ENCODE data around the gene S100A8.
"Not testable (repeated sequence)": the region's sequence is repeated elsewhere in the genome, so short reads cannot be mapped to it uniquely, and the experiment has no call there.

S100A8 gene

DNA sequence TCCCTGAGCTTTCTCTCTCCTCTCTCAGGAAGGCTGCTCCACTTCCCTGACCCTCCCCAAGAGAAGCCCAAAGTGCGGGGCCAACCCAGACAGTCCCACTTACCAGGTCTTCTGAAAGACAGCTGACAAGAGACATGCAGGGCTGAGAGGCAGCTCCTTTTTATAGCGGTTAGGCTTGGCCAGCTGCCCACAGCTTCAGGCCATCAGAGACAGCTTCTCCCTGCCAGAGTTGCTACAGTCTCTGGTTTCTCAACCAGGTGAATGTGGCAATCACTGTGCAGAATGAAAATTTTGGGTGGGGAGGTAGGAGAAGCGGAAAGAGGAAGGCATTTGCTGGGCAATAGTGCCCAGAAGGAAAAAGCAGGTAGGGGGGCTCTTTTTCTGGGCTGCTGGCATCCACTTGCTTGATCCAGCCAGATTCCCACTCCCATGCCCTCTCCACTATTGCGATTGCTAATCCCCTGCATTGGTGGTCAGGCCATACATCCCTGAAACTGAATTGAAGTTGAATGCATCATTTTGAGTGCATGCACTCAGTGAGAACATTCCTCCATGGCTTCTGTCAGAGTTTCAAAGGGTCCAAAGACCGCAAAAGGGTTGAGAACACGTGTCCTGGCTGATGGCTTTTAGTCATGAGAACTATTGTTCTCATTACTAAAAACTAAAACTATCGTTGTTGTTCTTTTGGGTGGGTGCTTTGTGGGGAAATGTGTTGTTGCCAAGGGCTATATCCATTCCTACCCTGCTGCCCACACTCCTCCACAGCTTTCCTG lies at the start of gene S100A8:
Gene S100A8, minus strand, starts transcription at position 136 of the 773 bp plus-strand sequence. CDS start 538 bp downstream, outside the sequence.
- DNase-seq: peak in 1 of 2 donors; percentile 46

DNA sequence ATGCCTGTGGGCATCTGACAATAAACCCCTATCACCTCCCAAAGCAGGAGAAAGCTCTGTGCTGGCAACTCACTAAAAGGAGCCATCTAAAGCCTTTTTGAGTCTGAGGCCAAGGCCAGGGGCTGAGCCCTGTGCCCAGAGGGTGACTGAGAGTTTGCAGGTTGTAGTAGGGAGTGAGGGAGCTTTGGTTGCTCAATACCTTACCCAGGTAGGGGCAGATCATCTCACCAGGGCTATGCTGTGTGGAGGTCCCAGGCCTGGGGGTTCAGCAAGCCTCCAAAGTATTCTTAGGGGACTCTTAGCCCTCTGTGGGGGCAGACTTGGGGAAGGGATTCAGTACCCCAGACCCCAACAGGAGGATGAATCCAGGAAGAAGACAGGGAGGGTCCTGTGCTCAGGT lies 48.4 kb upstream of the S100A8 start:
- no peak for DNase-seq

DNA sequence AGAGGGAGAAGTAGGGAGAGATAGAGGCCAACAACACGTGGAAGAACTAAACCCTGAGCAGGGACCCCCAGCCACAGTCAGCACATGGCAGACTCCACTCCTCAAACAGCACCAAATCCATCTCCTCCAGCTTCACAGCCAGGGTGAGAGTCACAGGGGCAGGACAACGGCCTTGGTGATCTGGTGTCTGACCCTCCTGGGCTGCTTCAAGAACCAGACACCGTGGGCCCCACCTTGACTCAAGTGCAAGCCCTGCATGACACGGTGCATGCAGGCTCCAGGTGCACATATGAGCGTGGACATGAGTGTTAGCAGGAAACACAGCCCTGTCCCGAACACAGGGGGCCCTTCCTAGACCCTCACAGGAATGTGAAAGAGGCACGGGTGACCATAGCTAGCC lies 47.7 kb upstream of the S100A8 start:
- DNase-seq: no peak

DNA sequence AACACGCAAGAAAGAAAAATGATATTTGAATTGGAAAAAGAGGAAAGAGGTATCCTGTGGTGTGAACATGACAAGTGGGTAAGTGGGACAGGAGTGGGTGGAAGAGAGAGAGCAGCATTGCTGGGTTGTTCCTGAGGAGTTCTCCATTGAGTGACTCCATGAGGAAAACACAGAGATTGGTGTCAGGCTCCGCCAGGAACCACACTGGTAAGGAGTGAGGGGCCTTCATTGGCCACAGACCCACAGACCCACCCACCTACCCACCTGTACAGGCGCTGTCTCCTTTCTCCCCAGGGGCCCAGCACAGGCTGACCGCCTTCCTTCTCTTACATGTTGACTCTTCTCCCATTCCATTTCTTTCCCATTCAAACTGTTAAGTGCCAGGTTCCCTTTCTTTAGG lies 46.4 kb upstream of the S100A8 start:
- DNase-seq: no peak

DNA sequence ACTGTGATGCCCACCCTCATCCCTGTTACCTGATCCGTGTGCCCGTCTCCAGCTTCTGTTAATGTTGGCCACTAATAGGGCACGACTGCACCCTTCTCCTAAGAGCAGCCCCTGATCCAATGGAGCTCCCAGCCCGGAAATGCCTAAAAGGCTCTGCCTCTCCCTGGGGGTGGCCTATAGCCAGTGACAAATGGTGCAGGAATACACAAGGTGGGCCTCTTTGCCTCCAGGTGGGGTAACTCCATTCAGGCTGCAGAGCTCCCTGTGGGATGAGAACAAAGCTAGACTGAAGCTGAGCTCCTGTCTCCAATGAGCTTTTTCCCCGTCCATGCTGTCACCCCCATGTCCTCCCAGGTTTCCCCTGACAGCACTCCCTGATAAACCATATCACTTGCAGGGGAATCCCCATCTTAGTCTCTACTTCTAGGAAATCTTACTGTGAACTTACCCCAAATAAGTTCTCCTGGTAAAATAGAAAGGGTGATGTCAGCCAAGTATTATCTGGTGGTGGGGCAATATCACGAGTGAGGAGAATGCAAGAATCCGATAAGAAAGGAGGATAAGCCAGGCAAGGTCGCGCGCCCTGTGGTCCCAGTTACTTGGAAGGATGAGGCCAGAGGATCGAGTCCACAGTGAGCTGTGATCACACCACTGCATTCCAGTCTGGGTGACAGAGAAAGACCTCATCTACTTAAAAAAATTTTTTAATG lies 44.0 kb upstream of the S100A8 start:
- no peak for DNase-seq

DNA sequence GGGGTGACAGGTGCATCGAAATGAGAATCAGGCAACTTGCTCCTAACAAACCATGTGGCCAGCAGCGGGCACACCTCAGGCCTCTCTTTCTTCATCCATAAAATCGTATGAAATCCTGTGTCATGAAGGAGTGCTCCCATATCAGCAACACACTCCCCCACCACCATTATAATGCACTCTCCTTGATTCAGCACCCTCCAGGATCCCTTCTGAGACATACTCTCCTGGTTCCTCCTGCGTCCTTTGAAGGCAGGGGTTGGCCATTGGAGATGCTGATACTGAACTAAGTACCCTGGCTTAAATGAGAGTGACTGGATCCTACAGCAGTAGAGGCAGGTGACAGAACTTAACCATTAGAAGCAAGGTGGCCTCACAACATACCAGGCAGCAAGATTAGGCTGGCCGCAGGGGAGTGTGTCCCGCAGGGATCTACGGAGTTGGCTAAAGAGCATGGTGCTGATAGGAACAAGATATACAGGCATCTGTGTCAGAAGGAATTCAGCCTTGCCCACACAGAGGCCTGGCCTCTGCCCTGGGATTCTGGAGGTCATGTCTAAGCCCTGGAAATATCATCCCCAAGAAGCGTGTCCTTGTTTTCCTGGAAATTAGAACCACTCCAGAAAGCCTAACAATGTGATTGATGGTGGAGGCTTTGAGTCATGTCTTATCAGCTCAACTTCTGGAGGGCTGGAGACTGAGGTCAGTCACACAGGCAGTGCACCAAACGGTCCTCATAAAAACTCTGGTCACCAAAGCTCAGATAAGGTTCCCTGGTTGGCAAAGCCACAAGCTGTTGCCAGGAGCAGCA lies 42.2 kb upstream of the S100A8 start:
- no peak for DNase-seq

DNA sequence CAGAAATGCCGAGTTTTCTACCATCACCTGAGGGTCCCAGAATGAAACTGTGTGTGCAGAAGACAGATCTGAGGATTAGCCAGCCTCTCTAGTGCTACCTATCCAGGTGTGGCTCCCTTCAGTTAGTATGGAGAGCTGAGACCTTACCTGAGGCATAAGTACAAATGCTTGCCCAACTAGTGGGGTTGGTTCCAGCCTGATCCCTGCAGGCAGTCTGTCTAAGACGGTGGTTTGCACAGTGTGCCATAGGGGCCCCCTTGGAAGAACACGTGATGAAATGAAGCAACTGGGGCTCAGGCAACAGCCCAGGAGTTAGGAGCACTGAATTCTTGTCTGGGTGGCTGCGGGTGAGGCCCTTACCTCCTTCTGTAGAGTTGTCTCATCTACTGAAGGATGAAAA lies 41.1 kb upstream of the S100A8 start:
- DNase-seq: no peak

DNA sequence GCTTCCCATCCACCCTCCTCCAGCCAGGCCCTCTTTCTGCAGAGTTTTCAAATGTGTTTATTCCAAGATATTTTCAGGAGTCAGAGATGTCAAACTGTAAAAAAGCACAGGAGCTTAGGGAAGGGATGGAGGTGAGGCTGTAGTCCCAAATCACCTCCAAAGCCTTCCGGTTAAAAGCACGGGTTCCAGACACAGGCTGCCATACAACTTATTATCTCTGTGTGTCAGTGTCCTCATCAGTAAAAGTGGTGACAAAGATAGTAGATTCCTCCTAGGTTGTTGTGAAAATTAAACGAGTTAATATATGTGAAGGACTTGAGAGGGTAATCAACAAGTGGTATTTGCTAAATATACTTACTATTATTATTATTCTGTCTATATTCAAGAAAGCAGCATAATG lies 40.6 kb upstream of the S100A8 start:
- no peak for DNase-seq

DNA sequence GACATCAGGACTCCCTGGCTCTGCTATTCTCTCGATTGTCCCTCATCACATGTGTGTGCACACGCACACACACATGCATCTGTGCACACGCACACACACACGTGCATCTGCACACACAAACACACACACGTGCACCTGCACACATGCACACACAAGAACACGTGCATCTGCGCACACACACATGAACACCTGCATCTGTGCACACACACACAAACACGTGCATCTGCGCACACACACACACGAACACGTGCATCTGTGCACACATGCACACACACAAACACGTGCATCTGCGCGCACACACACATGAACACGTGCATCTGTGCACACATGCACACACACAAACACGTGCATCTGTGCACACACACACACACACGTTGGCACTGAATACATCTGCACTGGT lies 40.1 kb upstream of the S100A8 start:
- no peak for DNase-seq

DNA sequence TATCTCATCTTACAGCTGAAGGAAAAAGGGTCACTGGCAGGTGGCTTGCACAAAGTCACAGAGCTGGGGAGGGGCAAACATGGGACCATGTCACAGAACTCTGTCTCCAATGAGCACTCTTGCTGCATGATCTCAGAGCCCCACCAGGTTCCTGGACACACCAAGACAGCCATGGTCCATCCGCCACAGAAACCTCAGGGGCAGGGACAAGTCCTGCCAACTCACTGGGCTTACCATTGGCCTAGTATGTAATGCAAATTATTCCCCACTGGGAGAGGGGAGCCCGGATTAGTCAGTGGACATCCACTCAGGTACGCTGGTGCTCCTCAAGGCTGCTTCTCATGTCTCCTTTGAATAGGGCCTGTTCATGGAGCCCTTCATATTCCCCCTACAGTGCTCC lies 39.7 kb upstream of the S100A8 start:
- no peak for DNase-seq

DNA sequence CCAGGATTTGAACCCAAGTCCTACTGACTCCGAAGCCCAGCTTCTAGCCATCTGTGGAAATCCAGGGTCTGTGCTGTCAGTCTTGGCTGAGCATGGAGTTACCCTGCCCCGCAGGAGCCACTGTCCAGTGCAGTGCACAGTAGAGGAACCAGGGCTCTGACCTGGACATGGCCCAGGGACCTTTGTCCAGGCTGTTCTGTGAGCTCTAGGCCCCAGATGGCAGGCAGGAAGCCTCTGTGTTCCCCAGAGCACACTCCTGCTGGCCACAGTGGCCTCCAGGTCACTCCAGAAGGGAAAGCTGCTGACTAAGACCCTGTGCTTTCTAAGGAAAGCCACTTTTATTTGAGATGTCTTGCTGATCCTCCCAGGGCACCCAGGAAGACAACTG lies 39.3 kb upstream of the S100A8 start:
- no peak for DNase-seq

DNA sequence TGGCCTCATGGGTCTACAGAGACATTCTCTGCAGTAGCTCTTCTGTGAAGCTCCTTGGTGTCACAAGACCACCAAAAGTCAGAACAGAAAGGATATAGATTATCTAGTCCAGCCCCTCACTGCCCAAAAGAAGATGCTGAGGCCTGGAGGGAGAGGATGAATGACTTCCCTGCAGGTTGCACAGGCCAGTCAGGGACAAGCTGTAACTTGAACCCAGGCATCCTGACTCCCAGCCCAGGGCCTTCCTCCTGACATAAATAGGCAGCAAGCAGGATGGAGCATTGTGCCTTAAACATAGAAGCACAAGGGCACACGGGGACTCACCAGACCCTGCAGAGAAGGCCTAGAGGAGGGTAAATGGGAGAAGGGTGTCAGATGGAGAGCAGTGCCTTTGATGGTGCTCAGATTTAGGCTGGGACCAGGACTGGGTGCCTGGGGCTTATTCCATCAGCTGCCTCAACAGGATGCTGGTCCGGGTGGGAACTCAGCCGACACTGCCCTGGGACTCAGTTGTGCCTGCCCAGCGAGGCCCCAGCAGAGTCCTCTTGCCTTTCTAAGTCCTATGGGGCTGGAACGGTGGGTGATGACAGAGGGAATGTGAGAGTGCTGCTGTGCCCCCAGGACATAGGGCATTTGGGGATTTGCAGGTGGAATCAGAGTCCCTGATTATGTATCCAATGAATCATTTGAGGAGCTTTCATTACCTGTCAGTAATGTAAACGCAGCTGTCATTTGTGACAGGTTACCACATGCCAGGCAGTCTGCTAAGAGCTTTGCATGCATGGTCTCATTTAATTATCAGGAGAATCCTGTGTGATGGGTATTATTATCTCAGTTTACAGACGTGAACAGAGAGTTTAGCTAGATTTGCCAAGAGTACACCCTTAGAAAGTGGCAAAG lies 38.6 kb upstream of the S100A8 start:
- DNase-seq: no peak

DNA sequence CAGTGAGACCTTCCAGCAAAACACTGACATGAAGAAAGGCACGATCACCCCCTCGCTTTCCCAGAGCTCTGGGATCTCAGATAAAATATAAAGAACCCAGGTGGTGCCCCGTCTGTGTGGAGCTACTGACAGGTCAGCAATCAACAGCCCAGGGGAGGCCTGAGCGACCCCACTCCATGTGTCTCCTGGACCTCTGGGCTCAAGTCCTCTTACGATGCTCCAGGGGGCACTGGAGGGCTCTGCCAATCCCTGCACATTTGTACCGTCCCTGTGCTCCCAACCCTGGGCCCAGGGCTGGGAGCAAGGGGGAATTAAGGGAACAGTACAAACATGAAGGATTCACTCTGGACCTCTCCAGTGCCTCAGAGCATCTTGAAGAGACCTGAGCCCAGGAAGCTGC lies 37.9 kb upstream of the S100A8 start:
- no peak for DNase-seq

DNA sequence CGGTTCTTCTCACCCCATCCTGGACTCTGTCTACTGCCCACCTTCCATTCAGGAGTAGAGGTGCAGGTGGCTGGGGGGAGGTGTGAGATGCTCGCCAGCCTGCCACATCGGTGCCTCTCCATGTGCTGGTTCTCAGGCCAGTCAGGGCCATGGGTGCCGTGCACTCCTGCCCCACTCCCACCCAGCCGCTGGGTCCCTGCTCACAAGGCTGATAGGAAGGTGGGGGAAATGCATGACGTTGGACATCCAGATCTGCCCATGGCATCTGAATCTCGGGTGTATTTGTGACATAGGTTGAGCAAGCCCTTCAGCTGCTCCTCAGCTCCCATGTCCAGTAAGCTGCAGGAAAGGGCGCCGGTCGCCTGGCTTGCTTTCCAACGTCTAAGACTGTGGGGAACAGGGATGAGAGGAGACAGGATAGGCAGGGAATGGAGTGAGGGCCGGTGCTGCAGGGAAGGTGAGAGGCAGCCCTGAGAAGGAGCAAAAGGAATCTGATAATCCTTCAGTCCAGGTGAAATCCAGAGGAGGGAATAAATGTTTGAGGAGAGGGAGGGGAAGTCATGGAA lies 37.3 kb upstream of the S100A8 start:
- DNase-seq: no peak

DNA sequence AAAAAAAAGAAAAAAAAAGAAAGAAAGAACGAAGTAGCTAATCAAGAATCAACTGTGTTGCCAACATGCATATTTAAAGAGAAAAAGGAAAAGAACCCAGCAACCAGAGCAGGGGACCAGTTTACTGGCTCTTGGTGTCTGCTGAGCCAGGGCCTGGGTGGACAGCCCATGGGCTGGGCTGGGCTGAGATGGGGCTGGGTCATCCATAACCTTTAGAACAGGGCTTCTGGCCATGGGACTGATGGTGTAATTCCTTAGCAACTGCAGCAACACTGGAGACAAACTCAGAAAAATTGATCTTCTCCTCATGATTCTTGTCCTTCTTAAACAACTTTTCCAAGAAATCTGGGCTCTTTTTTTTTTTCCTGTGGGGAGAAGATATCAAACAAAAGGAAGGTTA lies 35.9 kb upstream of the S100A8 start:
- no peak for DNase-seq

DNA sequence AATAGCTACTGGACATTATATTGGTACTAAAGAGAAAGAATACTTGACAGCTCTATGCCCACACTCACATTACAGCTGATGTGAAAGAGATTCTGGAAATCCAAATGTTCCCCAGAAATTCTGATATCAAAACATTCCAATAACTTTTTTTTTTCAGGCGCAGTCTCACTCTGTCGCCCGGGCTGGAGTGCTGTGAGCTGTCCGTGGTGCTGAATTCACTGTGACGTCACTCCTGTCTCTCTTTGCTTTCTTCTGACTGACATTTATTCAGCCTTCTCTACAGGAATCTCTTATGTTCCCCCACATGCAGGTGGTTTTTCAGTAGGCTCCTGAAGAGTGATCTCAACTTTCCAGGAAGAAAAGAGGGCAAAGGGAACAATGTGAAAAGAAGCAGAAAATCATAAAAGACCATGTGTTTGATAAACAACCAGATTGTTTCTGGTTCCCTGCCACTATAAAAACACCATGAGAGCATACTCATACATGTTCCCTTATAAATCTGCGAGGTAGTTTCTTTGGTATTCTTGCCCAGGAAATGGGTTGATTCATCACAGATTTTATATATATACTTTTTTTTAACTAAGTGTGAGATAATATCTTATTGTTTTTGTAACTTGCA lies 31.7 kb upstream of the S100A8 start:
- peak; percentile 27 to 68 for DNase-seq

DNA sequence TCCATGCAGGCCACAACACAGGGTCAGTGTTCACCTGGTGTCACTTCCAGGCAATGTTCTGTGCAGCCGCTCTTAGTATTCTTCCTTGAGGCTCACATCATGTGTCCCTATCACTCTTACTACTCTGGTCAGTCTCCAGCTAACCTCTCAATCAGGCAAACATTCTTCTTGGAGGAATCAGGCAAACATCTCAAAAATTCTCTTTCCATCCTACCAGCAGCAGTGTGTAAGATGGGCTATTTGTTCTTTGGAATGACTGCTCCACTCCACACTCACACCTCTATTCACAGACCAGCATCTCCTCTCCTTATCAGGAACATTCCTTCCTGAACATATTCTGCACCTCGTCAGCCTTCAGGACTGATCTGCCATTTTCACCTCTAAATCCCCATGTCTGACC lies 29.4 kb upstream of the S100A8 start:
- DNase-seq: no peak

DNA sequence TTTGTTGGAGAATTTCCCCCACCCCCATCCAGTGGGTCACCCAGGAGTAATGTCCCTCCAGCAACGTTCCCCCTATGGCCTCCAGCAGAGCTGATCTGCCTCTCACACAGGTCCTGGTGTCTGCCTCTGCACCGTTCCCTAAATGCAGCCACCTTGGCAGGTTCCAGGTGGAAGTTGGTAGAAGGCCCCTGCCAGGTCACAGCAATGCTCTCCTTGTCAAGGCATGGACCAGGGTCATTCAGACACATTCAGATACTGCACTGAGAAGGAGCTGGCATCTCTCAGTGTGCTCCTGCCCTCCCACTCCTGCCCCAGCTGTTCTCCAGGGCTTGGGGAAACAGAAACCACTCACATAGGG lies 28.5 kb upstream of the S100A8 start:
- not testable (repeated sequence) for DNase-seq

DNA sequence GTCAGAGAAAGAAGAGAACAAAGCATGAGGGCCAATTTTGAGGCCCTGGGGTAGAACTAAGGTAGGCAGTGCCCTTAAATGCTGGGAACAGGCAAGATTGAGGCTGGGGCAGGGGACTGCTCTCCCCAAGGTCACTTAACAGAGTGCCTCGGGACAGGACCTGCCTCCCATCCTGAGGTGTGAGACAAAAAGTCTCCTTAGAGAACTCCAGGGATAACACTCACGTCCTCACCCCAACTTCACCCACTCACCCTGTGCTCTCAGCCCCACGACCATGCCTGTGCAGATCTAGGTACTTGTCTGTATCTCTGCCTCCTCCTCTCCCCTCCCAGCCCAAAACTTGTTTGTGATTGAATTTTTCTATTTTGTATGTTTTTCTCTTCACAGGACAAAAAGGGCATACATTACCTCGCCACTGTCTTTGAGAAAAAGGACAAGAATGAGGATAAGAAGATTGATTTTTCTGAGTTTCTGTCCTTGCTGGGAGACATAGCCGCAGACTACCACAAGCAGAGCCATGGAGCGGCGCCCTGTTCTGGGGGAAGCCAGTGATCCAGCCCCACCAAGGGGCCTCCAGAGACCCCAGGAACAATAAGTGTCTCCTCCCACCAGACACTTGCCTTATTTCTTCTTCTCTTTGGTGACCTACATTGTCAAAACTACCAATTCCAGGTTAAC lies 28.0 kb upstream of the S100A8 start:
- not testable (repeated sequence) for DNase-seq

DNA sequence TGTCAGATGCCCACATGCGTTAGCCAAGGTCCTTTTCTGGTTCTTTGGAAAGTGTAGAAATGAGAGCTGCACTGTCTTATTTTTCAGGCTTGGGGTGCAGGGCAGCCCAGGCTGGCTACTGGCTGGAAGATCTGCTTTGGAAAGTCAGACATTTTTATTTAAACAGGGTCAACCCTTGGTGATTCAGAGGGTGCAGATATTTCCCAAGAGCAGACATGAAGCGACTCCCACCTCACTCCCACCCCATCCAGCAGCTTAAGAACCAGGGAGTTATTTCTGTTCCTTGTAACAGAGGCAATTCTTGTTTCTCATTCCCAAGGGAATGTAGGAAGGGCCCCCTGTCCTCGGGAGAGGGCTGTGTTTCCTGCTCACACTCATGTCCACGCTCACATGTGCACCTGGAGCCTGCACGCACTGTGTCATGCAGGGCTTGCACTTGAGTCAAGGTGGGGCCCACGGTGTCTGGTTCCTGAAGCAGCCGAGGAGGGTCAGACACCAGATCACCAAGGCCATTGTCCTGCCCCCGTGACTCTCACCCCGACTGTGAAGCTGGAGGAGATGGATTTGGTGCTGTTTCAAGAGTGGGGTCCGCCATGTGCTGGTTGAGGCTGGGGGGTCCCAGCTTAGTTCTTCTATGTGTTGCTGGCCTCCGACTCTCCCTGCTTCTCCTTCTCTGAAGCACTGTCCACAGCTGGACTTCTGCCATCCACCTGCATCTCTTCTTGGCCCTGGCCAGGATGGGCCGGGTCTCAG lies 26.4 kb upstream of the S100A8 start:
- no peak for DNase-seq

Measured in bone marrow (tissue), 2 donors.